OCI-LY3 (cell line): Measurements from ENCODE around the gene ZNF407.

Source experiments
- CTCF ChIP-seq: fragments of 200-600, 300-600 bp; sonication (generic); IDR thresholded peaks from 2 replicates; pipeline ENCODE4 v1.5.1; 2014; ENCODE audit warnings: antibody characterized with exemption, low read length, low read depth
- EZH2phosphoT487 ChIP-seq: fragments of 200-600 bp; shearing (Covaris generic); IDR thresholded peaks from 2 replicates; pipeline ENCODE4 v1.6.1; 2018; ENCODE audit warnings: antibody characterized with exemption, mixed run types, low read depth

DNA sequence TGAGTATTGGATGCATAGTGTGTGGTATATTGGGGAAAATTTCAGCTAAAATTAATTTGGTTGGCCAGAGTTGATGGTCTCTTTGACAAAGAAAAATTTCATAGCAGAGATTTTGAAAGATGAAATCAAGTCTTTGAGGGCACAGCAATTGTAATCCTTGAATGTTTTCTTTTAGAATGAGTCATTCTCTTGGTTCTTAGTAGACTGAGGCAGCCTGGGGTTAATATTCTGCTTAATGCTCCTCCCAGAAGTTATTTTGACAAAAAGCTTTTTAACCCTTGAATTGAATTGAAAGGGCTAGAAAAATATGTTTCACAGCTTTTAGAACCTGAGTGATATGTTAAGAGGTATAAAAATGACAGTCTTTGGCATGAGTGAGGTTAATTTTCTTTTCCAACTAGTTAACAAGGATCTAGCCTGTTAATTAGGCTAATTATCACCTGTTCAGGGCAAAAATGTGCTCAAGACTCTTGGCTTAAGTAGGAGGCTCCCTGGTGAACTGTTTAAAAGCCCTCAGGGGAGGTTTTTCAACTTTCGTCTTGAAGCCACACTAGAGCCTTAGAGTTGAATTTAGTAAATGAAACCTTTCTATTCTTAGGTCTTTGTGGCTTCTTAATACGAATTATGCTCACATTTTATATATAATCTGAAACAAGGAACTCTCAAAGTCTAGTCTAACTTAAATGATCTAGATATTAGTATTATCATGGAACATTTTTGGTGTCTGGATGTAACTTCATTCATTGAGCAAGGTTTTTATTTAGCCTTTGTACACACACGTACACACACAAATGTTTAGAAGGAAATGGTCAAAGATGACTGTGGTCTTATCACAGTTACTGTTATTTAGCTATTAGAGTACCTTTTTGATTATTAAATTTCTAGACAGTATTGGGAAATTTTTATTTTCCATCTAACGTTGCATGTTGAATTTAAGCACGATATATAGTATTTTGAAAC lies 272.5 kb downstream of the ZNF407 start:
- TF ChIP-seq CTCF, result no peak
- no peak for TF ChIP-seq EZH2phosphoT487
